HEK293 (cell line): ENCODE measurements around the gene SCO1.

Experiments used
- CTCF ChIA-PET: fragments of 350-600 bp; formaldehyde crosslinking; extraction: SDS; loops from one replicate; lab custom pipeline; 2021; ENCODE audit warnings: antibody characterized with exemption; lab: Yijun Ruan, JAX
- POLR2A ChIA-PET: fragments of 300-600 bp; formaldehyde crosslinking; extraction: SDS; loops from one replicate; lab custom pipeline; 2020; ENCODE audit warnings: antibody characterized with exemption, inconsistent platforms; lab: Yijun Ruan, JAX
- H3K27ac ChIP-seq: fragments of 200-500 bp; sonication (Bioruptor generic); 2 replicates; pipeline ENCODE4 v1.5.1; 2014; ENCODE audit warnings: low read depth, low read length, control low read depth, inconsistent platforms; ENCODE audit errors: extremely low read depth
- H3K36me3 ChIP-seq, 2 experiments: fragments of 200-500 bp in 1 of 2; sonication (Bioruptor generic) in 1 of 2; 1 replicate in 1 of 2; 2 replicates in 1 of 2; pipeline ENCODE4 v1.5.1; 2014 to 2017; ENCODE audit warnings: inconsistent platforms in 2 of 2, low read length in 2 of 2; ENCODE audit not compliant: control insufficient read depth in 2 of 2, insufficient read depth in 1 of 2
- H3K4me1 ChIP-seq: fragments of 200-500 bp; sonication (Bioruptor generic); 2 replicates; pipeline ENCODE4 v1.5.1; 2014; ENCODE audit warnings: mild to moderate bottlenecking, low read length, inconsistent platforms; ENCODE audit not compliant: control insufficient read depth, insufficient read depth
- H3K4me3 ChIP-seq: 2 replicates; pipeline ENCODE4 v1.5.1; 2011; ENCODE audit warnings: low read depth, mild to moderate bottlenecking, control low read depth, low read length, moderate library complexity
- H3K9me3 ChIP-seq: fragments of 200-500 bp; sonication (Bioruptor generic); 2 replicates; pipeline ENCODE4 v1.5.1; 2014; ENCODE audit warnings: low read depth, low read length, inconsistent platforms; ENCODE audit not compliant: control insufficient read depth, insufficient read depth
- CTCF ChIP-seq: fragments of 450-650 bp; formaldehyde crosslinking; IDR thresholded peaks from 2 replicates; pipeline ENCODE4 v1.5.1; 2016; ENCODE audit warnings: missing biosample characterization, missing genetic modification characterization
- EGR2 ChIP-seq: fragments of 450-650 bp; formaldehyde crosslinking; IDR thresholded peaks from 2 replicates; pipeline ENCODE4 v1.5.1; 2016; ENCODE audit warnings: low read depth, missing biosample characterization, missing genetic modification characterization
- GLIS1 ChIP-seq: fragments of 450-650 bp; formaldehyde crosslinking; IDR thresholded peaks from 2 replicates; pipeline ENCODE4 v1.5.1; 2016; ENCODE audit warnings: missing biosample characterization, missing genetic modification characterization
- KLF17 ChIP-seq: fragments of 450-650 bp; formaldehyde crosslinking; IDR thresholded peaks from 2 replicates; pipeline ENCODE4 v1.5.1; 2016; ENCODE audit warnings: missing biosample characterization, missing genetic modification characterization
- SP2 ChIP-seq: fragments of 450-650 bp; formaldehyde crosslinking; IDR thresholded peaks from 2 replicates; pipeline ENCODE4 v1.5.1; 2016; ENCODE audit warnings: missing biosample characterization, missing genetic modification characterization
- SP3 ChIP-seq: fragments of 450-650 bp; formaldehyde crosslinking; IDR thresholded peaks from 2 replicates; pipeline ENCODE4 v1.5.1; 2016; ENCODE audit warnings: missing biosample characterization, missing genetic modification characterization
- SP7 ChIP-seq: fragments of 450-650 bp; formaldehyde crosslinking; IDR thresholded peaks from 2 replicates; pipeline ENCODE4 v1.5.1; 2016; ENCODE audit warnings: missing biosample characterization, missing genetic modification characterization
- YY1 ChIP-seq: fragments of 450-650 bp; formaldehyde crosslinking; IDR thresholded peaks from 2 replicates; pipeline ENCODE4 v1.5.1; 2018; ENCODE audit warnings: missing biosample characterization, missing genetic modification characterization
- YY2 ChIP-seq: fragments of 450-650 bp; formaldehyde crosslinking; IDR thresholded peaks from 2 replicates; pipeline ENCODE4 v1.5.1; 2016; ENCODE audit warnings: missing biosample characterization, missing genetic modification characterization
- ZFHX2 ChIP-seq: fragments of 450-650 bp; formaldehyde crosslinking; conservative IDR thresholded peaks from 2 replicates; pipeline ENCODE4 v1.5.1; 2016; ENCODE audit warnings: missing biosample characterization, missing genetic modification characterization
- ZIC2 ChIP-seq: fragments of 450-650 bp; formaldehyde crosslinking; IDR thresholded peaks from 2 replicates; pipeline ENCODE4 v1.5.1; 2016; ENCODE audit warnings: missing biosample characterization, missing genetic modification characterization
- ZNF292 ChIP-seq: fragments of 450-650 bp; formaldehyde crosslinking; IDR thresholded peaks from 2 replicates; pipeline ENCODE4 v1.5.1; 2016; ENCODE audit warnings: low read depth, missing biosample characterization, missing genetic modification characterization, borderline replicate concordance
- ZNF354C ChIP-seq: fragments of 450-650 bp; formaldehyde crosslinking; IDR thresholded peaks from 2 replicates; pipeline ENCODE4 v1.5.1; 2016; ENCODE audit warnings: missing biosample characterization, missing genetic modification characterization, low read depth, borderline replicate concordance
- ZNF366 ChIP-seq: fragments of 450-650 bp; formaldehyde crosslinking; conservative IDR thresholded peaks from 2 replicates; pipeline ENCODE4 v1.5.1; 2016; ENCODE audit warnings: missing biosample characterization, missing genetic modification characterization
- ZNF596 ChIP-seq: fragments of 450-650 bp; IDR thresholded peaks from 2 replicates; pipeline ENCODE4 v1.5.0; 2018; ENCODE audit warnings: missing biosample characterization, mild to moderate bottlenecking, missing genetic modification characterization, moderate library complexity
- ZNF621 ChIP-seq: fragments of 450-650 bp; formaldehyde crosslinking; IDR thresholded peaks from 2 replicates; pipeline ENCODE4 v1.5.1; 2017; ENCODE audit warnings: missing biosample characterization, missing genetic modification characterization
- ZNF654 ChIP-seq: fragments of 450-650 bp; formaldehyde crosslinking; IDR thresholded peaks from 2 replicates; pipeline ENCODE4 v1.5.1; 2016; ENCODE audit warnings: low read depth, missing biosample characterization, missing genetic modification characterization
- ZSCAN16 ChIP-seq: fragments of 450-650 bp; formaldehyde crosslinking; IDR thresholded peaks from 2 replicates; pipeline ENCODE4 v1.5.1; 2016; ENCODE audit warnings: missing biosample characterization, missing genetic modification characterization
- TF ChIP-seq, protein P1 (sequence below): fragments of 450-650 bp; formaldehyde crosslinking; IDR thresholded peaks from 2 replicates; pipeline ENCODE4 v1.5.1; 2017; ENCODE audit warnings: missing biosample characterization, missing genetic modification characterization
- TF ChIP-seq, protein P2 (sequence below): fragments of 450-650 bp; formaldehyde crosslinking; IDR thresholded peaks from 2 replicates; pipeline ENCODE4 v1.5.1; 2017; ENCODE audit warnings: missing biosample characterization, mild to moderate bottlenecking, missing genetic modification characterization, moderate library complexity

The SCO1 gene

GRCh38 chr17:10737168-10737622, 39.9 kb upstream of the SCO1 start:
- no peak overlapping the region for H3K27ac ChIP-seq
- ChIA-PET CTCF (interaction anchor here (0.5 to 5.3 kb wide), 57 partner anchors 11 to 1244 kb away, joined by 3 to 93 read pairs (median 4); partner anchors contain the start of gene PIRT), POLR2A (no interaction called here)
- no peaks in the 10 kb centered on the region for H3K36me3 ChIP-seq
- no peaks in the 10 kb centered on the region for H3K9me3 ChIP-seq
- no peak overlapping the region for H3K4me3 ChIP-seq
- H3K4me1 ChIP-seq = no peaks in the 10 kb centered on the region
- 0 out of 2 replicates have a peak, but pooled peaks have one; percentile 5 for TF ChIP-seq SP2 (tag by site-specific recombination)
- TF ChIP-seq SP3 (tag by site-specific recombination) = 0 out of 2 replicates have a peak, but pooled peaks have one; percentile 25
- TF ChIP-seq GLIS1 (tag by site-specific recombination) = peak; percentile 52
- TF ChIP-seq CTCF = peak; percentile 85
- no peak for TF ChIP-seq ZNF354C (tag by site-specific recombination)
- 0 out of 2 replicates have a peak, but pooled peaks have one; percentile 19 for TF ChIP-seq KLF17 (tag by site-specific recombination)
- 0 out of 2 replicates have a peak, but pooled peaks have one; percentile 32 for TF ChIP-seq ZNF366 (tag by site-specific recombination)
- no peak for TF ChIP-seq ZNF596
- TF ChIP-seq, protein P1, sequence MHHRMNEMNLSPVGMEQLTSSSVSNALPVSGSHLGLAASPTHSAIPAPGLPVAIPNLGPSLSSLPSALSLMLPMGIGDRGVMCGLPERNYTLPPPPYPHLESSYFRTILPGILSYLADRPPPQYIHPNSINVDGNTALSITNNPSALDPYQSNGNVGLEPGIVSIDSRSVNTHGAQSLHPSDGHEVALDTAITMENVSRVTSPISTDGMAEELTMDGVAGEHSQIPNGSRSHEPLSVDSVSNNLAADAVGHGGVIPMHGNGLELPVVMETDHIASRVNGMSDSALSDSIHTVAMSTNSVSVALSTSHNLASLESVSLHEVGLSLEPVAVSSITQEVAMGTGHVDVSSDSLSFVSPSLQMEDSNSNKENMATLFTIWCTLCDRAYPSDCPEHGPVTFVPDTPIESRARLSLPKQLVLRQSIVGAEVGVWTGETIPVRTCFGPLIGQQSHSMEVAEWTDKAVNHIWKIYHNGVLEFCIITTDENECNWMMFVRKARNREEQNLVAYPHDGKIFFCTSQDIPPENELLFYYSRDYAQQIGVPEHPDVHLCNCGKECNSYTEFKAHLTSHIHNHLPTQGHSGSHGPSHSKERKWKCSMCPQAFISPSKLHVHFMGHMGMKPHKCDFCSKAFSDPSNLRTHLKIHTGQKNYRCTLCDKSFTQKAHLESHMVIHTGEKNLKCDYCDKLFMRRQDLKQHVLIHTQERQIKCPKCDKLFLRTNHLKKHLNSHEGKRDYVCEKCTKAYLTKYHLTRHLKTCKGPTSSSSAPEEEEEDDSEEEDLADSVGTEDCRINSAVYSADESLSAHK = peak; percentile 55; the same call in 1 of the 2 replicates
- TF ChIP-seq EGR2 (tag by site-specific recombination) = 0 out of 2 replicates have a peak, but pooled peaks have one; percentile 8
- TF ChIP-seq YY1 (tag by site-specific recombination) = 0 out of 2 replicates have a peak, but pooled peaks have one; percentile 33
- TF ChIP-seq, protein P2, sequence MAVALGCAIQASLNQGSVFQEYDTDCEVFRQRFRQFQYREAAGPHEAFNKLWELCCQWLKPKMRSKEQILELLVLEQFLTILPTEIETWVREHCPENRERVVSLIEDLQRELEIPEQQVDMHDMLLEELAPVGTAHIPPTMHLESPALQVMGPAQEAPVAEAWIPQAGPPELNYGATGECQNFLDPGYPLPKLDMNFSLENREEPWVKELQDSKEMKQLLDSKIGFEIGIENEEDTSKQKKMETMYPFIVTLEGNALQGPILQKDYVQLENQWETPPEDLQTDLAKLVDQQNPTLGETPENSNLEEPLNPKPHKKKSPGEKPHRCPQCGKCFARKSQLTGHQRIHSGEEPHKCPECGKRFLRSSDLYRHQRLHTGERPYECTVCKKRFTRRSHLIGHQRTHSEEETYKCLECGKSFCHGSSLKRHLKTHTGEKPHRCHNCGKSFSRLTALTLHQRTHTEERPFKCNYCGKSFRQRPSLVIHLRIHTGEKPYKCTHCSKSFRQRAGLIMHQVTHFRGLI (tag by site-specific recombination) = no peak
- TF ChIP-seq ZNF621 (tag by site-specific recombination) = no peak
- peak; percentile 98 for TF ChIP-seq ZNF654 (tag by site-specific recombination)
- TF ChIP-seq YY2 (tag by site-specific recombination) = peak; percentile 56; the same call in 1 of the 2 replicates
- TF ChIP-seq SP7 (tag by site-specific recombination) = 0 out of 2 replicates have a peak, but pooled peaks have one; percentile 17
- TF ChIP-seq ZFHX2 = peak; percentile 30; the same call in 1 of the 2 replicates

GRCh38 chr17:10735821-10736220, 38.5 kb upstream of the SCO1 start:
- Histone ChIP-seq H3K36me3 (no peaks in the 10 kb centered on the region), H3K27ac (no peak overlapping the region), H3K4me1 (no peaks in the 10 kb centered on the region), H3K4me3 (no peak overlapping the region), H3K9me3 (no peaks in the 10 kb centered on the region)
- ChIA-PET CTCF (interaction anchor here (0.6 to 5.3 kb wide), 11 partner anchors 13 to 908 kb away, joined by 3 to 93 read pairs (median 5); no protein-coding TSS in a partner anchor), POLR2A (no interaction called here)
- TF ChIP-seq KLF17 (tag by site-specific recombination) (no peak), ZIC2 (tag by site-specific recombination) (no peak), ZNF292 (no peak), ZSCAN16 (no peak)
